OCI-LY1 (cell line): ENCODE measurements around the gene ARFGAP1.

ENCODE experiments used
- H2AFZ ChIP-seq: fragments of 200-600 bp; sonication (generic), shearing (Covaris generic); 2 replicates; pipeline ENCODE4 v1.6.0; 2014; ENCODE audit warnings: antibody characterized with exemption, mild to moderate bottlenecking, low read length
- H3F3A ChIP-seq: fragments of 200-600 bp; sonication (generic), shearing (Covaris generic); 2 replicates; pipeline ENCODE4 v1.6.0; 2014; ENCODE audit warnings: mild to moderate bottlenecking, antibody characterized with exemption, low read length, moderate library complexity; ENCODE audit not compliant: insufficient read depth
- H3K27ac ChIP-seq: fragments of 200-600 bp; sonication (generic); 2 replicates; pipeline ENCODE4 v1.5.1; 2014; ENCODE audit warnings: low read length, mixed run types, mild to moderate bottlenecking, low read depth; ENCODE audit not compliant: poor library complexity, severe bottlenecking
- H3K27me3 ChIP-seq: fragments of 200-600 bp; sonication (generic); 2 replicates; pipeline ENCODE4 v1.6.0; 2014; ENCODE audit warnings: antibody characterized with exemption, mild to moderate bottlenecking, low read length, moderate library complexity; ENCODE audit not compliant: insufficient read depth
- H3K36me3 ChIP-seq: fragments of 200-600 bp; sonication (generic); 2 replicates; pipeline ENCODE4 v1.6.1; 2014; ENCODE audit warnings: mild to moderate bottlenecking, antibody characterized with exemption, low read length, moderate library complexity, mixed read lengths; ENCODE audit not compliant: insufficient read depth
- H3K4me1 ChIP-seq: fragments of 200-600 bp; sonication (generic); 2 replicates; pipeline ENCODE4 v1.5.1; 2014; ENCODE audit warnings: mild to moderate bottlenecking, low read length, moderate library complexity; ENCODE audit not compliant: insufficient read depth, severe bottlenecking
- H3K4me2 ChIP-seq: fragments of 200-600 bp; sonication (generic), shearing (Covaris generic); 2 replicates; pipeline ENCODE4 v1.6.1; 2014; ENCODE audit warnings: low read length
- H3K4me3 ChIP-seq: fragments of 200-600 bp; sonication (generic); 2 replicates; pipeline ENCODE4 v1.5.1; 2014; ENCODE audit warnings: low read length, low read depth, mild to moderate bottlenecking, mixed read lengths; ENCODE audit not compliant: poor library complexity, severe bottlenecking
- H3K79me2 ChIP-seq: fragments of 200-600 bp; shearing (Covaris generic); 2 replicates; pipeline ENCODE4 v1.6.1; 2016; ENCODE audit warnings: mixed run types, low read length, mixed read lengths; ENCODE audit not compliant: insufficient read depth
- H3K9ac ChIP-seq: fragments of 200-600 bp; sonication (generic), shearing (Covaris generic); 2 replicates; pipeline ENCODE4 v1.6.1; 2014; ENCODE audit warnings: mild to moderate bottlenecking, low read length, mixed read lengths
- H3K9me2 ChIP-seq: fragments of 200-600 bp; sonication (generic), shearing (Covaris generic); 2 replicates; pipeline ENCODE4 v1.6.1; 2014; ENCODE audit warnings: low read depth, mild to moderate bottlenecking, low read length, mixed read lengths
- H3K9me3 ChIP-seq: fragments of 200-600 bp; shearing (Covaris generic); 2 replicates; pipeline ENCODE4 v1.6.1; 2014; ENCODE audit warnings: low read length, mixed read lengths
- H4K20me1 ChIP-seq: fragments of 200-600 bp; sonication (generic), shearing (Covaris generic); 2 replicates; pipeline ENCODE4 v1.6.0; 2016; ENCODE audit warnings: mild to moderate bottlenecking, low read length; ENCODE audit not compliant: insufficient read depth
- EZH2 ChIP-seq: fragments of 200-600 bp; sonication (generic), shearing (Covaris generic); IDR thresholded peaks from 2 replicates; pipeline ENCODE4 v1.8.0; 2017; ENCODE audit warnings: borderline replicate concordance, mixed run types, mild to moderate bottlenecking, antibody characterized with exemption, low read length, moderate library complexity, mixed read lengths
- TF ChIP-seq, protein P1 (sequence below): fragments of 200-600 bp; sonication (generic), shearing (Covaris generic); IDR thresholded peaks from 2 replicates; pipeline ENCODE4 v1.5.1; 2017; ENCODE audit warnings: mild to moderate bottlenecking, antibody characterized with exemption, low read length, moderate library complexity, mixed read lengths

ARFGAP1 gene

GRCh38 chr20:63264519-63264918 lies 8.1 kb upstream of the ARFGAP1 start:
- Histone ChIP-seq H3K4me1 (no peaks in the 10 kb centered on the region), H3K27ac (no peak overlapping the region), H3F3A (no peaks in the 10 kb centered on the region), H3K4me3 (no peak overlapping the region), H3K9ac (no peak overlapping the region), H4K20me1 (no peaks in the 10 kb centered on the region), H2AFZ (no peak overlapping the region), H3K27me3 (0 out of 2 replicates have a peak, but pooled peaks cover 4% of the 10 kb centered on the region), H3K36me3 (no peaks in the 10 kb centered on the region), H3K79me2 (no peaks in the 10 kb centered on the region), H3K9me2 (no peaks in the 10 kb centered on the region), H3K4me2 (no peak overlapping the region), H3K9me3 (no peaks in the 10 kb centered on the region)
- TF ChIP-seq, protein P1, sequence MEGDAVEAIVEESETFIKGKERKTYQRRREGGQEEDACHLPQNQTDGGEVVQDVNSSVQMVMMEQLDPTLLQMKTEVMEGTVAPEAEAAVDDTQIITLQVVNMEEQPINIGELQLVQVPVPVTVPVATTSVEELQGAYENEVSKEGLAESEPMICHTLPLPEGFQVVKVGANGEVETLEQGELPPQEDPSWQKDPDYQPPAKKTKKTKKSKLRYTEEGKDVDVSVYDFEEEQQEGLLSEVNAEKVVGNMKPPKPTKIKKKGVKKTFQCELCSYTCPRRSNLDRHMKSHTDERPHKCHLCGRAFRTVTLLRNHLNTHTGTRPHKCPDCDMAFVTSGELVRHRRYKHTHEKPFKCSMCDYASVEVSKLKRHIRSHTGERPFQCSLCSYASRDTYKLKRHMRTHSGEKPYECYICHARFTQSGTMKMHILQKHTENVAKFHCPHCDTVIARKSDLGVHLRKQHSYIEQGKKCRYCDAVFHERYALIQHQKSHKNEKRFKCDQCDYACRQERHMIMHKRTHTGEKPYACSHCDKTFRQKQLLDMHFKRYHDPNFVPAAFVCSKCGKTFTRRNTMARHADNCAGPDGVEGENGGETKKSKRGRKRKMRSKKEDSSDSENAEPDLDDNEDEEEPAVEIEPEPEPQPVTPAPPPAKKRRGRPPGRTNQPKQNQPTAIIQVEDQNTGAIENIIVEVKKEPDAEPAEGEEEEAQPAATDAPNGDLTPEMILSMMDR = no peak
- TF ChIP-seq EZH2 = no peak

GRCh38 chr20:63265891-63266515 lies 6.6 kb upstream of the ARFGAP1 start:
- H3F3A ChIP-seq = no peaks in the 10 kb centered on the region
- H3K79me2 ChIP-seq = no peaks in the 10 kb centered on the region
- no peaks in the 10 kb centered on the region for H3K36me3 ChIP-seq
- no peak overlapping the region for H3K9ac ChIP-seq
- H3K4me3 ChIP-seq = no peak overlapping the region
- no peak overlapping the region for H3K27ac ChIP-seq
- H3K4me1 ChIP-seq = no peaks in the 10 kb centered on the region
- TF ChIP-seq, protein P1 = no peak
- no peak for TF ChIP-seq EZH2
- H3K27me3 ChIP-seq = 0 out of 2 replicates have a peak, but pooled peaks cover 4% of the 10 kb centered on the region
- no peak overlapping the region for H3K4me2 ChIP-seq
- H4K20me1 ChIP-seq = no peaks in the 10 kb centered on the region
- H3K9me2 ChIP-seq = no peaks in the 10 kb centered on the region
- no peaks in the 10 kb centered on the region for H3K9me3 ChIP-seq
- H2AFZ ChIP-seq = no peak overlapping the region

- Histone ChIP-seq H4K20me1 (no peaks in the 10 kb centered on the region), H3K4me3 (no peak overlapping the region), H3K9me3 (no peaks in the 10 kb centered on the region), H3K79me2 (no peaks in the 10 kb centered on the region), H3K9me2 (no peaks in the 10 kb centered on the region), H3K4me1 (peaks cover 6% of the 10 kb centered on the region), H3F3A (no peaks in the 10 kb centered on the region), H3K9ac (no peak overlapping the region), H2AFZ (no peak overlapping the region), H3K4me2 (no peak overlapping the region), H3K27me3 (0 out of 2 replicates have a peak, but pooled peaks cover 4% of the 10 kb centered on the region), H3K27ac (no peak overlapping the region), H3K36me3 (no peaks in the 10 kb centered on the region)
- TF ChIP-seq, protein P1 = no peak
- no peak for TF ChIP-seq EZH2
Observed at GRCh38 chr20:63267691-63268090, 4.9 kb upstream of the ARFGAP1 start.
